NT2/D1 (cell line): ENCODE results near the gene HOXD4.

ENCODE experiments used
- DNase-seq: peaks from one replicate; pipeline ENCODE4 v3.0.0-alpha.2; 2011; ENCODE audit warnings: low read depth, low spot score
- H3K27me3 ChIP-seq: 2 replicates; pipeline ENCODE4 v1.6.0; 2011; ENCODE audit warnings: mild to moderate bottlenecking; ENCODE audit not compliant: insufficient read length, insufficient read depth
- H3K36me3 ChIP-seq: 2 replicates; pipeline ENCODE4 v1.6.1; 2011; ENCODE audit warnings: mild to moderate bottlenecking, low read length, mixed read lengths; ENCODE audit not compliant: insufficient read depth, insufficient read length
- H3K4me1 ChIP-seq: 2 replicates; pipeline ENCODE4 v1.5.1; 2011; ENCODE audit not compliant: insufficient read depth, insufficient read length
- H3K4me3 ChIP-seq: 2 replicates; pipeline ENCODE4 v1.5.1; 2011; ENCODE audit warnings: low read depth; ENCODE audit not compliant: insufficient read length
- H3K9ac ChIP-seq: 2 replicates; pipeline ENCODE4 v1.6.0; 2011; ENCODE audit warnings: low read depth; ENCODE audit not compliant: insufficient read length
- H3K9me3 ChIP-seq: 2 replicates; pipeline ENCODE4 v1.5.1; 2011; ENCODE audit warnings: mild to moderate bottlenecking, low read length; ENCODE audit not compliant: insufficient read depth
- SUZ12 ChIP-seq: IDR thresholded peaks from 2 replicates; pipeline ENCODE4 v1.6.1; 2011; ENCODE audit not compliant: insufficient read length, insufficient read depth; ENCODE audit errors: extremely low read depth
- YY1 ChIP-seq: IDR thresholded peaks from 2 replicates; pipeline ENCODE4 v1.6.1; 2011; ENCODE audit not compliant: insufficient read length, insufficient read depth
- ZNF274 ChIP-seq: IDR thresholded peaks from 2 replicates; pipeline ENCODE4 v1.6.1; 2011; ENCODE audit warnings: mild to moderate bottlenecking, low read depth, low read length

Gene HOXD4

GRCh38 chr2:176187899-176188773 is 36.8 kb downstream of the HOXD4 start, which contains the start of gene HOXD1:
TSS of gene HOXD1 (plus strand) at chr2:176188668. CDS start at chr2:176188802, 134 bp downstream.
- Histone ChIP-seq H3K9ac (peak within 1 kb of the TSS; percentile 38), H3K36me3 (no peaks in the 10 kb centered on the region), H3K27me3 (peaks cover 99% of the 10 kb centered on the region), H3K4me3 (peak within 1 kb of the TSS; percentile 43), H3K4me1 (peaks cover 9% of the 10 kb centered on the region), H3K9me3 (no peaks in the 10 kb centered on the region)
- TF ChIP-seq SUZ12 (no peak), YY1 (no peak), ZNF274 (no peak)
- DNase-seq: no peak

GRCh38 chr2:176188774-176189680 is 37.7 kb downstream of the HOXD4 start:
- peak overlapping the region; percentile 43 for H3K4me3 ChIP-seq
- TF ChIP-seq YY1 (no peak), ZNF274 (no peak), SUZ12 (no peak)
- peak overlapping the region; percentile 15 for H3K9ac ChIP-seq
- H3K9me3 ChIP-seq: no peaks in the 10 kb centered on the region
- H3K36me3 ChIP-seq: no peaks in the 10 kb centered on the region
- DNase-seq: no peak
- peaks cover 9% of the 10 kb centered on the region for H3K4me1 ChIP-seq
- peaks cover 98% of the 10 kb centered on the region for H3K27me3 ChIP-seq

GRCh38 chr2:176189681-176190641 is 38.6 kb downstream of the HOXD4 start:
- Histone ChIP-seq H3K9ac (peak overlapping the region; percentile 15), H3K4me1 (peaks cover 9% of the 10 kb centered on the region), H3K27me3 (peaks cover 99% of the 10 kb centered on the region), H3K4me3 (peak overlapping the region; percentile 43), H3K36me3 (no peaks in the 10 kb centered on the region), H3K9me3 (no peaks in the 10 kb centered on the region)
- no peak for DNase-seq
- peak; percentile 69 for TF ChIP-seq SUZ12
- no peak for TF ChIP-seq YY1
- no peak for TF ChIP-seq ZNF274

- H3K4me3 ChIP-seq: no peak overlapping the region
- no peak for TF ChIP-seq SUZ12
- TF ChIP-seq YY1: no peak
- TF ChIP-seq ZNF274: no peak
- H3K4me1 ChIP-seq: peaks cover 9% of the 10 kb centered on the region
- peaks cover 86% of the 10 kb centered on the region for H3K27me3 ChIP-seq
- no peaks in the 10 kb centered on the region for H3K36me3 ChIP-seq
- no peaks in the 10 kb centered on the region for H3K9me3 ChIP-seq
- DNase-seq: no peak
- H3K9ac ChIP-seq: no peak overlapping the region
Observed at GRCh38 chr2:176192351-176192750, 41.0 kb downstream of the HOXD4 start.

- peaks cover 79% of the 10 kb centered on the region for H3K27me3 ChIP-seq
- no peak for DNase-seq
- H3K9ac ChIP-seq: no peak overlapping the region
- TF ChIP-seq ZNF274 (no peak), YY1 (no peak)
- H3K4me1 ChIP-seq: peaks cover 8% of the 10 kb centered on the region
- no peaks in the 10 kb centered on the region for H3K9me3 ChIP-seq
- H3K4me3 ChIP-seq: no peak overlapping the region
- H3K36me3 ChIP-seq: no peaks in the 10 kb centered on the region
Observed at GRCh38 chr2:176193048-176193447, 41.7 kb downstream of the HOXD4 start.

- H3K36me3 ChIP-seq: no peaks in the 10 kb centered on the region
- TF ChIP-seq ZNF274 (no peak), SUZ12 (no peak), YY1 (no peak)
- no peak overlapping the region for H3K4me3 ChIP-seq
- H3K9ac ChIP-seq: no peak overlapping the region
- DNase-seq: no peak
- no peaks in the 10 kb centered on the region for H3K4me1 ChIP-seq
- H3K9me3 ChIP-seq: no peaks in the 10 kb centered on the region
- H3K27me3 ChIP-seq: peaks cover 12% of the 10 kb centered on the region
Observed at GRCh38 chr2:176199902-176200301, 48.6 kb downstream of the HOXD4 start.
